HUDEP-2 (cell line): ENCODE data around the gene FCGR2B.
"Not testable (repeated sequence)": the region's sequence is repeated elsewhere in the genome, so short reads cannot be mapped to it uniquely, and the experiment has no call there.

Source experiments
- DNase-seq, 76 experiments: peaks; one replicate each; lab custom pipeline; 2025; ENCODE audit not compliant: unreplicated experiment in 76 of 76; lab: John Stamatoyannopoulos, UW

Gene FCGR2B

DNA sequence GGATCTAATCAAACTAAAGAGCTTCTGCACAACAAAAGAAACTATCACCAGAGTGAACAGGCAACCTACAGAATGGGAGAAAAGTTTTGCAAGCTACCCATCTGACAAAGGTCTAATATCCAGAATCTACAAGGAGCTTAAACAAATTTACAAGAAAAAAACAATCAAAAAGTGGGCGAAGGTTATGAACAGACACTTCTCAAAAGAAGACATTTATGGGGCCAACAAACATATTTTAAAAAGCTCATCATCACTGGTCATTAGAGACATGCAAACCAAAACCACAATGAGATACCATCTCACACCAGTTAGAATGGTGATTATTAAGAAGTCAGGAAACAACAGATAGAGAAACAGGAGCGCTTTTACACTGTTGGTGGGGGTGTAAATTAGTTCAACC, 35.4 kb downstream of the FCGR2B start:
- not testable (repeated sequence) for DNase-seq

GRCh38 chr1:161702250-161702649, 39.3 kb downstream of the FCGR2B start:
- DNase-seq, result no peak

DNA sequence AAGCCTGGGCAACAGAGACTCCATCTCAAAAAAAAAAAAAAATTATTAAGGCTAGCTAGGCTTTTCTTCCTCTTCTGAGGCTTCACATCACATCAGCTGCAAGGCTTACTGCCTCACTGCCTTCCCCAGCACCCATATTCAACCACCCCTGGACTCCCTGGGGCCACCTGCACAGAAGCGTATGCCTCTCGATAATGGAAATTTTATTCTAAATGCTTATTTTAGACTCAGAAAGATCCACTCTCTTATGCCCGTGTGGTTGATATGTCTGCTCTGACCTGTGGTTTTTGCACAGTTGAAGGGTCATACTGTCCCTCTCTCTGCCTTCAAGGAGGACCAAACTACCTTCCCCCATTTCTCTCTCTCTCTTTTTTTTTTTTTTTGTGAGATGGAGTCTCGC, 42.6 kb downstream of the FCGR2B start:
- no peak for DNase-seq

DNA sequence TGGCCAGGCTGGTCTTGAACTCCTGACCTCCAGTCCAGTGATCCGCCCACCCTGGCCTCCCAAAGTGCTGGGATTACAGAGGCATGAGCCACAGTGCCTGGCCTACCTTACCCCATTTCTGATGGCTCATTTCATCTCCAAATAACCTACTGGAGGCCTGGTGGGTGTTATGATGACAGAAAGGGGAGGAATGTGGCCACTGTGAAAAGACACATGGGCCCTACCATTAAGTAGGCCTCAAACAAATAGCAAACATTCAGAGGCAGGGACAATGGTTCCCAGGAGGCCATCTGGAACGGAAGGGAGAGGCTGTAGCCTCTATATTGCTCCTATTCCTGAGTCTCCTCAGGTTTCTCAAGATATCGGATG, 43.2 kb downstream of the FCGR2B start:
- no peak for DNase-seq

DNA sequence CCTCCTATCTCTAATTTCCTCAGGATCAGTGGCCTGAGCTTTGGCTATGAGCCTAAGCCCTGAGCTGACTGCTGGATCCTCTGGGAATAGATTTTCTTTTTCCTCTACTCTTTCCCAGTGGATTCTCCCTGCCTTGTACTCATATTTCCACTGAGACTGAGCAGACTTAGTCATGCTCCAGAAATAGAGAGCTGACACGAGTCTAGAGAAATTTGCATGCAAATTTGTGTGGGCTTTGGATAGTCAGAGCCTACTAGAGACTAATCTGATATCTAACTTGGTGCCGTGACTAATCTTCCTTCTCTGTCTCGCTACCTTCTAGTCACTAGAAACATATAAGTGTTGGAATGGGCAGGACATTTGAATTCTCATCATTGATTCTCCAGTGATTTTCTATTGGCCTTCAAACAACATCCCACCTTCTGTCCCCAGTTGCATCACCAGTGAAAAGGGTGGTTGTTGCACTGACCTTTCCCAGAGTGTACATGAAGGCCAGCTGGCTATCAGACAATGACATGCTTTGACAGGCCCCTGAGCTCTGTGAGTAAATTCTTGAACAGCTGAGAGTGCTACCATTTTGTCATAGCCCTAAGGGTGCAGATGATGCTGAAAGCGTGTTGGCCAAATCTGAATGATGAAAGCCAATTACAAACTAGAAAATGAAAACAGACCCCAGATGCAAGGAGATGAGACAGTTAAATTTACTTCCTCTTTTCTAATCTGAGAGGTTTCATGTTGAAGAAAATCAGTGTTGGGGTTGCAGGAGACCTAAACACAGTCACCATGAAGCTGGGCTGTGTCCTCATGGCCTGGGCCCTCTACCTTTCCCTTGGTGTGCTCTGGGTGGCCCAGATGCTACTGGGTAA, 43.8 kb downstream of the FCGR2B start, which contains the start of gene FCRLA:
Gene FCRLA, plus strand, starts transcription at position 748 of the 866 bp plus-strand sequence. Its CDS starts 36 bp downstream, at position 784.
- no peak for DNase-seq

GRCh38 chr1:161707503-161707902, 44.6 kb downstream of the FCGR2B start:
- no peak for DNase-seq

DNA sequence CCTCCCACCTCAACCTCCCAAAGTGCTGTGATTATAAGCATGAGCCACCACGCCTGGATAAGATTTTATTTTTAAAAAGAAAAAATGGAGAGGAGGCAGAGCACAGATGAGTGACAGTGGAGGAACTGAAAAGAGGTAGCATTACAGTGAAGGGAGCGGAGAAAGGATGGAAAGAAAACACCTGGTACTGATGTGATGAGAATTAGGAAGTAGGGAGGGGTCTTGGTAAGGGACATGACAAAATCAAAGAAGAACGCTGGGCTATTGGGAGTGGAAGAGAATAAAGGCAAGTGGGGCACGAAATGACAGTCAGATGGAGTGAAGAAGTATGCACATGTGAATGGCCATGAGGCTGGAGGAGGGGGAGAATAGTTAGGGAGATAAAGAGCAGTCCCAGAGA, 46.4 kb downstream of the FCGR2B start:
- no peak for DNase-seq

GRCh38 chr1:161710560-161710959, 47.6 kb downstream of the FCGR2B start:
- DNase-seq, result no peak

- DNase-seq, result no peak
Observed at GRCh38 chr1:161718559-161719324, 55.8 kb downstream of the FCGR2B start.

- DNase-seq, result no peak
Observed at GRCh38 chr1:161719325-161719611, 56.3 kb downstream of the FCGR2B start.

DNA sequence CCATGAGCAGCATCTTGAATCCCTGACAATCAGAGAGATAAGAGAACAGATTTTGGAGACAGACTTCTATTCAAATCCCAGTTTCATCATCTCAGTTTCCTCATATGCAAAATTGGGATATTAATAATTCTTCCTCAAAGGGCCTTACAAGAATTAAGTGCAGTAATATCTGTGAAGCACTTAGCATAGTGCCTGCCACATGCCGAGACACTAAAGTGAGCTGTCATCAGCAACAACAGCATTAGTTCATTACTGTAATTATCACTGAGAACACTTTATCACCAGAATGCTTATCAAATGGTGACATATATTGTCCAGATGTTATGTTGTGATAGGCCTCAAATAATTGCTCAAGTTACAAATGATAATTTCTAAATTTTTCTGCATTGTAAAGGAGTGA, 57.5 kb downstream of the FCGR2B start:
- DNase-seq, result peak in 1 of 76 experiments; percentile 29

DNA sequence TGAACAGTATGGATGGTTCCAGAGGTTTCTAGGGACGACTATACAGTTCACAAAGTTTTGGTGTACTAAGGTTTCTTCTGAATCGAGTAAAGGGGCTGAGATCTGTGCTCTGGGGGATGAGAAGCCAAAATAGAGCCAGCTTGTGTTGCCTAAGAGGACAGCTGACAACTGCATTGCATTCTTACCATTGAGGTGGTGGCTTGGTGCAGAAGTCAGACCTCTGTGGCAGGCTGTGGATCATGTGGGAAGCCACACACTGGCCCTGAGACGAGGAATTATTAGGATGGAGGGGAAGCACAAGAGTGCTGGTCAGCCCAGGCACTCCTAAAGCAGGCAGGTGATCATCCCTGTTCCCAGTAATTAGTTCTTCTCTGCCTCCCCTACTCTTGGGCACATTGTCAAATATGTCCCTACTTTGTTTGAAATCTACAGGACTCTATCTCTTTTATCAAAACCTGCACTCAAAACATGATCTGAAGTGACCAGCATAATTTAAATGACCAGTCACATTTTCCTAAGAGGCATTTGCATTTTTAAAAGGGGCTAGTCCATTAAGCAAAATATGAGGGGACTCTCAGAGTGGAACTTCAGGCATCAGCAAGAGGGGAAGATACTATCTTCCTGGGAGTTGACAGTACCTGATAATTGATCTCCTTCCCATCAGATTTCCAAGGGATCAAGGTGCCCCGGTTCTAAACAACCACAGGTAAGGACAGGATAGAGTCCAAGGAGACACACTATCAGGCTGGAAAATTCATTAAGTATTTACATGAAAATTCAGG, 58.2 kb downstream of the FCGR2B start, which contains the start of gene FCRLB:
Gene FCRLB, plus strand, starts transcription at position 589 of the 782 bp plus-strand sequence. CDS start 1,129 bp downstream, outside the sequence.
- DNase-seq, result peak in 1 of 76 experiments; percentile 17

- DNase-seq, result peak in 44 of 76 experiments; percentile 6 to 63 (median 28)
Observed at GRCh38 chr1:161721738-161722343, 58.9 kb downstream of the FCGR2B start.

- DNase-seq, result no peak
Observed at GRCh38 chr1:161722406-161722805, 59.5 kb downstream of the FCGR2B start.

DNA sequence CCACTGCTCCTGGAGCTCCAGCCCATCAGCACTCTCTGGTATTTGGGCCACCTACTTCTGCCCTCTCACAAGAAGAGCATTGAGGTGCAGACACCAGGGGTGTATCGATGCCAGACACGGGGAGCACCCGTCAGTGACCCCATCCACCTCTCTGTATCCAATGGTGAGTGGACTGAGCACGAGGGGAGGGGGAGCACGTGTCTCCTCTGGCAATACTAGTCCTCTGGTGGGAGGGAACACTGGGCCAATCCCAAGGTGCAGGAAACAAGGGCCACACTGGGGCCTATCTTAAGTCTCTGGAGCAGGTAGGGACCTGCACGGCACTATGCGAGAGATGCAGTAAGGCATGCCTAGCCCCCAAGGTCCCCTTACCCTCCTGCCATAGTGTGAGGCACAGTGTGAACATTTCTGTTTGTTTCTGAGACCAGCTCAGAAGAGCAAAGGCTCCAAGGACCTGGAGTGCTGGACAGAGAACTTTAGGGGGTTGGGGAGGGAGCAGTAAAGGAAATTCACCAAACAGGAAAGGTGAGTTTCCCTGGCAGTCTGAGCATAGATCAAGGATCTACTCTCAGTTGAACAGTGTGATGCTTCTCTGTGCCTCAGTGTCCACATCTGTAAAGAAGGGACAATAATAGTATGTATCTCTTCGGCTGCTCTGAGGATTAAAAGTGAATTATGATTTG, 60.7 kb downstream of the FCGR2B start:
- DNase-seq, result no peak

- not testable (repeated sequence) for DNase-seq
Observed at GRCh38 chr1:161725258-161725907, 62.4 kb downstream of the FCGR2B start.

DNA sequence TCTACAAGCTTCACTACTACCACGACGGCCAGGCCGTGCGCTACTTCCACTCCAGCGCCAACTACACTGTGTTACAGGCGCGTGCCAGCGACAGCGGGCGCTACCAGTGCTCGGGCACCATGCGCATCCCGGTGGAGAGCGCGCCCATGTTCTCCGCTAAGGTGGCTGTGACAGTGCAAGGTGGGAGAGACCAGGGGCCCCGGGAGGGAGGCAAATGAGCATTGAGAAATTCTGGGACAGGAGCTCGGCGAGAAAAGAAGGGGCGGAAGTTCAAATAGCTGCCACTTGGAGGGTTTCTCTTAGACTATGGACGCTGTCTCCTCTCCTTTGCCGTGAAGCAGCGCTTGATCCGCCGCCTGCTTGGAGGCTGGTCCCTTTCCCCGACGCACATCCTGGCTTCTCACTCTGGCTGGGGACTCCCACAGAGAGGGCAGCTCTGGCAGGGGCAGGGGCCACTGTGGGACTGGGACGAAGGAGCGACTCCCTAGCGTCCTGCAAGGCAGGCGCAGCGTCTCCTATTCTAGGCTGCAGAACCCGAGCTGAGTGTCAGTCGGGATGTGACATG, 63.0 kb downstream of the FCGR2B start:
- DNase-seq, result peak in 43 of 76 experiments; percentile 14 to 84 (median 46)

- peak in 72 of 76 experiments; percentile 38 to 93 (median 83) for DNase-seq
Observed at GRCh38 chr1:161726473-161727255, 63.7 kb downstream of the FCGR2B start.
